CD14-positive monocyte (primary cell): ENCODE data around the gene TAF13. TPM values are rescaled to one million over a fixed set of nuclear protein-coding genes. Genes with fewer than 3 reads are reported as not detected.

Experiments
- DNase-seq, 3 donors: peaks; one replicate each; pipeline ENCODE4 v3.0.0-alpha.2; 2011 to 2022
- H2AFZ ChIP-seq: 2 replicates; pipeline ENCODE4 v1.6.0; 2012; ENCODE audit warnings: mild to moderate bottlenecking, low read depth, low read length, inconsistent platforms; ENCODE audit not compliant: insufficient read depth, poor library complexity, severe bottlenecking
- H3K27ac ChIP-seq, 2 donors: 1 replicate in 1 of 2; 2 replicates in 1 of 2; pipeline ENCODE4 v1.5.1; 2012 to 2013; ENCODE audit warnings: low read length in 2 of 2, control low read depth in 1 of 2, inconsistent platforms in 1 of 2, low read depth in 1 of 2, mild to moderate bottlenecking in 1 of 2
- H3K27me3 ChIP-seq, 2 donors: one replicate each; pipeline versions ENCODE4 v1.6.0 to v1.6.1; 2011 to 2013; ENCODE audit warnings: low read length in 2 of 2; ENCODE audit not compliant: control insufficient read depth in 2 of 2, insufficient read depth in 2 of 2
- H3K36me3 ChIP-seq, 2 donors: replicated peaks in 1 of 2; 1 replicate in 1 of 2; 2 replicates in 1 of 2; pipeline versions ENCODE4 v1.5.1 to v1.6.1; 2012 to 2013; ENCODE audit warnings: low read length in 2 of 2, control low read depth in 1 of 2, inconsistent platforms in 1 of 2, mild to moderate bottlenecking in 1 of 2; ENCODE audit not compliant: insufficient read depth in 2 of 2, control insufficient read depth in 1 of 2
- H3K4me1 ChIP-seq, 2 donors: 1 replicate in 1 of 2; 2 replicates in 1 of 2; pipeline versions ENCODE4 v1.5.1 to v1.6.1; 2012 to 2013; ENCODE audit warnings: low read length in 2 of 2, control low read depth in 1 of 2, inconsistent platforms in 1 of 2, mild to moderate bottlenecking in 1 of 2, moderate library complexity in 1 of 2; ENCODE audit not compliant: insufficient read depth in 2 of 2, control insufficient read depth in 1 of 2
- H3K4me2 ChIP-seq: replicated peaks from 2 replicates; pipeline ENCODE3; 2012; ENCODE audit warnings: low read length, moderate library complexity, mild to moderate bottlenecking; ENCODE audit not compliant: poor library complexity, severe bottlenecking; ENCODE audit errors: extremely low read depth
- H3K4me3 ChIP-seq, 3 experiments: fragments of 200-600 bp in 1 of 3; sonication (generic) in 1 of 3; replicated peaks in 1 of 3; 1 replicate in 2 of 3; 2 replicates in 1 of 3; pipeline ENCODE4 v1.5.1; 2011 to 2013; ENCODE audit warnings: low read length in 3 of 3, mild to moderate bottlenecking in 3 of 3, control low read depth in 2 of 3, low read depth in 2 of 3, inconsistent platforms in 1 of 3, moderate library complexity in 1 of 3
- H3K79me2 ChIP-seq: 2 replicates; pipeline ENCODE4 v1.6.0; 2012; ENCODE audit warnings: mild to moderate bottlenecking, control low read depth, inconsistent platforms, low read length, moderate library complexity; ENCODE audit not compliant: insufficient read depth
- H3K9ac ChIP-seq: 2 replicates; pipeline ENCODE4 v1.6.0; 2017; ENCODE audit warnings: low read length, mild to moderate bottlenecking; ENCODE audit not compliant: insufficient read depth, poor library complexity, severe bottlenecking
- H3K9me3 ChIP-seq, 2 donors: replicated peaks in 1 of 2; 1 replicate in 1 of 2; 2 replicates in 1 of 2; pipeline versions ENCODE4 v1.5.1 to v1.6.1; 2012 to 2013; ENCODE audit warnings: low read length in 2 of 2, control low read depth in 1 of 2; ENCODE audit not compliant: control insufficient read depth in 1 of 2, insufficient read depth in 1 of 2
- H4K20me1 ChIP-seq: 2 replicates; pipeline ENCODE4 v1.6.0; 2012; ENCODE audit warnings: mild to moderate bottlenecking, low read length, control low read depth, moderate library complexity; ENCODE audit not compliant: insufficient read depth
- H3K27ac Mint-ChIP-seq, 7 donors: one replicate each; pipeline ENCODE4 v1.8.0; 2020; ENCODE audit warnings: mild to moderate bottlenecking in 7 of 7, mixed read lengths in 7 of 7, moderate library complexity in 6 of 7, inconsistent platforms in 2 of 7
- H3K27me3 Mint-ChIP-seq, 3 donors: one replicate each; pipeline ENCODE4 v1.8.0; 2021 to 2022; ENCODE audit warnings: low read depth in 3 of 3, mild to moderate bottlenecking in 3 of 3, mixed read lengths in 3 of 3, moderate library complexity in 3 of 3, inconsistent platforms in 1 of 3
- H3K36me3 Mint-ChIP-seq, 2 donors: one replicate each; pipeline ENCODE4 v1.8.0; 2020; ENCODE audit warnings: mixed read lengths in 2 of 2, inconsistent platforms in 1 of 2, mild to moderate bottlenecking in 1 of 2
- H3K4me1 Mint-ChIP-seq: one replicate; pipeline ENCODE4 v1.8.0; 2020; ENCODE audit warnings: mild to moderate bottlenecking, mixed read lengths
- H3K4me3 Mint-ChIP-seq, 2 donors: one replicate each; pipeline ENCODE4 v1.8.0; 2020; ENCODE audit warnings: mild to moderate bottlenecking in 2 of 2, mixed read lengths in 2 of 2, moderate library complexity in 1 of 2
- H3K9me3 Mint-ChIP-seq, 7 donors: one replicate each; pipeline ENCODE4 v1.8.0; 2020 to 2022; ENCODE audit warnings: mixed read lengths in 7 of 7, mild to moderate bottlenecking in 6 of 7, moderate library complexity in 6 of 7, inconsistent platforms in 2 of 7
- WGBS: methylation state at CpG from one replicate; pipeline ENCODE4 v1.1.5; 2013; ENCODE audit warnings: missing lambda C conversion rate; ENCODE audit not compliant: insufficient coverage; 5-methylcytosine and 5-hydroxymethylcytosine counted together
- intact Hi-C, 2 donors: fragments of 100-400 bp; cut with micrococcal nuclease; formaldehyde crosslinking; loops; one replicate each; pipeline versions ENCODE4 v1.15.0 to v1.15.1; 2023
- polyA plus RNA-seq, 3 donors: library from polyadenylated mRNA; depleted of rRNA in 1 of 3; unstranded in 2 of 3; stranded (reverse) in 1 of 3; fragments of 300-500 nt in 2 of 3; fragments of >200 nt in 1 of 3; fragmentation: Illumina TruSeq in 2 of 3; gene quantifications; 1 replicate in 2 of 3; 2 replicates in 1 of 3; pipeline ENCODE4 v1.2.3, GENCODE V29; 2012 to 2021
- small RNA-seq: library from RNA; depleted of rRNA; stranded (forward); fragments of <200 nt; gene quantifications from one replicate; pipeline ENCODE3, GENCODE V24; 2012; ENCODE audit warnings: low read depth; ENCODE audit not compliant: insufficient read length
- TF ChIP-seq, protein P1 (sequence below): fragments of 200-600 bp; IDR thresholded peaks from one replicate; pipeline ENCODE4 v1.8.0; 2022; ENCODE audit warnings: antibody characterized with exemption, mild to moderate bottlenecking

The TAF13 gene
- polyA plus RNA-seq, 3 donors = 1.2 to 17.7 (median 5.2) TPM

DNA sequence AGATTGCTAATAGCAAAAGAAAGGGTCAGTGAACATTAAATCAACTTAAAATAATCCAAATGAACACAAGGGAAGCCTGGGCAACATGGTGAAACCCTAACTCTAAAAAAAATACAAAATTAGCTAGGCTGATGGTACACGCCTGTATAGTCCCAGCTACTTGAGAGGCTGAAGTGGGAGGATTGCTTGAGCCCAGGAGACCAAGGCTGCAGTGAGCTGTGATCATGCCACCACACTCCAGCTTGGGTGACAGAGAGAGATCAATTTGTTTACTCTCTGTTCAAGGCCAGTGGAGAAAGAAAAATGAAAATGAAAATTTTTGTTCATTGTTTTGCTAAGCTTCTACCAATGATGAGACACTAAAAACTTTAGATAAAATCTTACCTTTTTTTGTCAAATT lies 58.7 kb downstream of the TAF13 start:
- H3K36me3 ChIP-seq = peaks cover 33 to 62% of the 10 kb centered on the region in 2 donors
- no CpG with 5 or more reads among the region's 1 CpG for WGBS
- H3K9me3 ChIP-seq = peaks cover 0 to 3% of the 10 kb centered on the region in 2 donors
- no peak overlapping the region for H3K9ac ChIP-seq
- intact Hi-C loops = no loop called here
- TF ChIP-seq, protein P1, sequence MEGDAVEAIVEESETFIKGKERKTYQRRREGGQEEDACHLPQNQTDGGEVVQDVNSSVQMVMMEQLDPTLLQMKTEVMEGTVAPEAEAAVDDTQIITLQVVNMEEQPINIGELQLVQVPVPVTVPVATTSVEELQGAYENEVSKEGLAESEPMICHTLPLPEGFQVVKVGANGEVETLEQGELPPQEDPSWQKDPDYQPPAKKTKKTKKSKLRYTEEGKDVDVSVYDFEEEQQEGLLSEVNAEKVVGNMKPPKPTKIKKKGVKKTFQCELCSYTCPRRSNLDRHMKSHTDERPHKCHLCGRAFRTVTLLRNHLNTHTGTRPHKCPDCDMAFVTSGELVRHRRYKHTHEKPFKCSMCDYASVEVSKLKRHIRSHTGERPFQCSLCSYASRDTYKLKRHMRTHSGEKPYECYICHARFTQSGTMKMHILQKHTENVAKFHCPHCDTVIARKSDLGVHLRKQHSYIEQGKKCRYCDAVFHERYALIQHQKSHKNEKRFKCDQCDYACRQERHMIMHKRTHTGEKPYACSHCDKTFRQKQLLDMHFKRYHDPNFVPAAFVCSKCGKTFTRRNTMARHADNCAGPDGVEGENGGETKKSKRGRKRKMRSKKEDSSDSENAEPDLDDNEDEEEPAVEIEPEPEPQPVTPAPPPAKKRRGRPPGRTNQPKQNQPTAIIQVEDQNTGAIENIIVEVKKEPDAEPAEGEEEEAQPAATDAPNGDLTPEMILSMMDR = no peak
- H3K27me3 ChIP-seq = no peaks in the 10 kb centered on the region
- no peak overlapping the region for H3K4me3 ChIP-seq
- no peak overlapping the region for H3K4me2 ChIP-seq
- Mint-ChIP-seq H3K27ac (no peak overlapping the region), H3K9me3 (peaks cover 0 to 8% (median 2%) of the 10 kb centered on the region in 7 donors), H3K36me3 (peaks cover 45 to 80% of the 10 kb centered on the region in 2 donors), H3K4me3 (no peak overlapping the region), H3K4me1 (no peaks in the 10 kb centered on the region), H3K27me3 (no peaks in the 10 kb centered on the region)
- no peaks in the 10 kb centered on the region for H3K79me2 ChIP-seq
- H3K4me1 ChIP-seq = no peaks in the 10 kb centered on the region
- H4K20me1 ChIP-seq = no peaks in the 10 kb centered on the region
- DNase-seq = no peak
- H3K27ac ChIP-seq = no peak overlapping the region
- no peak overlapping the region for H2AFZ ChIP-seq

Small RNA genes within 50 kb of the gene (small RNA-seq; reads per million reads assigned to genes)
- not detected for gene AL356488.2
- gene BX679664.1 = not detected

Other genes starting within 250 kb of the TAF13 start
- gene AKNAD1, start 218.9 kb downstream of the TAF13 start, polyA plus RNA-seq = not detected
- gene GPSM2, start 199.0 kb downstream of the TAF13 start, polyA plus RNA-seq = 1 to 10 TPM; 1.2 to 4.7 (median 2.4) TPM
- gene CLCC1, start 112.5 kb downstream of the TAF13 start, polyA plus RNA-seq = 10 to 100 TPM in 1 of 3 donors, 1 to 10 TPM in 2; 7.1 to 12.9 (median 9.4) TPM
- gene WDR47, start 33.9 kb downstream of the TAF13 start, polyA plus RNA-seq = 1 to 10 TPM; 5.2 to 7.6 (median 6.0) TPM
- 10 to 100 TPM; 39.2 to 50.8 (median 43.3) TPM for gene TMEM167B, start 14.8 kb upstream of the TAF13 start, polyA plus RNA-seq
- gene ELAPOR1, start 38.1 kb upstream of the TAF13 start, polyA plus RNA-seq = under 1 TPM in 1 of 3 donors, not detected in 2; 0.12 TPM
- gene SARS1, start 137.9 kb upstream of the TAF13 start, polyA plus RNA-seq = 100 to 1,000 TPM in 1 of 3 donors, 10 to 100 TPM in 2; 70.1 to 107 (median 99.1) TPM
- gene CELSR2, start 173.5 kb upstream of the TAF13 start, polyA plus RNA-seq = under 1 TPM; 0.03 to 0.97 (median 0.04) TPM
- gene PSRC1, start 207.1 kb upstream of the TAF13 start, polyA plus RNA-seq = 10 to 100 TPM in 1 of 3 donors, 1 to 10 TPM in 2; 5.8 to 25.5 (median 7.1) TPM
- under 1 TPM in 1 of 3 donors, not detected in 2; 0.13 TPM for gene MYBPHL, start 231.0 kb upstream of the TAF13 start, polyA plus RNA-seq